ENCODE results near the gene TMEM18. TPM values are rescaled to one million over a fixed set of nuclear protein-coding genes. Genes with fewer than 3 reads are reported as not detected.

Gene TMEM18
- total and polyA plus RNA-seq, 9 of the 15 experiments (the other 6 are each of a cell fraction or from before 2014, with no cell fraction given) = 12.8 to 55.9 (median 21.8) TPM

DNA sequence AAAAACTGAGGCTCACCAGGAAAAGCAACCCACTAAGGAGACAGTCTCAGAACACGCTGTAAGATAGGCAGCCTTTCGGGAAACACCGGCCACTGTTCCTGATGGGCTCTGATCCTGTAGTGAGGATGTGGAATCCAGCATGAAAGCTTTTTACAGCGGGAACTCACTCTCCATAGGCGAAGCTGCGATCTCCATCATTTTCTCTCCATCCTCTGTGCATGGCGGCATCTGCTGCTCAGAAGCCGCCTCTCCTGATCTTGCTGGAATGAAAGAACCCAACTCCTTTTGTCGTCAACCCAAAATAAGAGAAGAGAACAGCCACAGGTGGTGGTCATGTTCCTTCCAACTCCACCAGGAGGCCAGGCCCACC lies 49.9 kb downstream of the TMEM18 start (continued):
- TF ChIP-seq, protein P1, sequence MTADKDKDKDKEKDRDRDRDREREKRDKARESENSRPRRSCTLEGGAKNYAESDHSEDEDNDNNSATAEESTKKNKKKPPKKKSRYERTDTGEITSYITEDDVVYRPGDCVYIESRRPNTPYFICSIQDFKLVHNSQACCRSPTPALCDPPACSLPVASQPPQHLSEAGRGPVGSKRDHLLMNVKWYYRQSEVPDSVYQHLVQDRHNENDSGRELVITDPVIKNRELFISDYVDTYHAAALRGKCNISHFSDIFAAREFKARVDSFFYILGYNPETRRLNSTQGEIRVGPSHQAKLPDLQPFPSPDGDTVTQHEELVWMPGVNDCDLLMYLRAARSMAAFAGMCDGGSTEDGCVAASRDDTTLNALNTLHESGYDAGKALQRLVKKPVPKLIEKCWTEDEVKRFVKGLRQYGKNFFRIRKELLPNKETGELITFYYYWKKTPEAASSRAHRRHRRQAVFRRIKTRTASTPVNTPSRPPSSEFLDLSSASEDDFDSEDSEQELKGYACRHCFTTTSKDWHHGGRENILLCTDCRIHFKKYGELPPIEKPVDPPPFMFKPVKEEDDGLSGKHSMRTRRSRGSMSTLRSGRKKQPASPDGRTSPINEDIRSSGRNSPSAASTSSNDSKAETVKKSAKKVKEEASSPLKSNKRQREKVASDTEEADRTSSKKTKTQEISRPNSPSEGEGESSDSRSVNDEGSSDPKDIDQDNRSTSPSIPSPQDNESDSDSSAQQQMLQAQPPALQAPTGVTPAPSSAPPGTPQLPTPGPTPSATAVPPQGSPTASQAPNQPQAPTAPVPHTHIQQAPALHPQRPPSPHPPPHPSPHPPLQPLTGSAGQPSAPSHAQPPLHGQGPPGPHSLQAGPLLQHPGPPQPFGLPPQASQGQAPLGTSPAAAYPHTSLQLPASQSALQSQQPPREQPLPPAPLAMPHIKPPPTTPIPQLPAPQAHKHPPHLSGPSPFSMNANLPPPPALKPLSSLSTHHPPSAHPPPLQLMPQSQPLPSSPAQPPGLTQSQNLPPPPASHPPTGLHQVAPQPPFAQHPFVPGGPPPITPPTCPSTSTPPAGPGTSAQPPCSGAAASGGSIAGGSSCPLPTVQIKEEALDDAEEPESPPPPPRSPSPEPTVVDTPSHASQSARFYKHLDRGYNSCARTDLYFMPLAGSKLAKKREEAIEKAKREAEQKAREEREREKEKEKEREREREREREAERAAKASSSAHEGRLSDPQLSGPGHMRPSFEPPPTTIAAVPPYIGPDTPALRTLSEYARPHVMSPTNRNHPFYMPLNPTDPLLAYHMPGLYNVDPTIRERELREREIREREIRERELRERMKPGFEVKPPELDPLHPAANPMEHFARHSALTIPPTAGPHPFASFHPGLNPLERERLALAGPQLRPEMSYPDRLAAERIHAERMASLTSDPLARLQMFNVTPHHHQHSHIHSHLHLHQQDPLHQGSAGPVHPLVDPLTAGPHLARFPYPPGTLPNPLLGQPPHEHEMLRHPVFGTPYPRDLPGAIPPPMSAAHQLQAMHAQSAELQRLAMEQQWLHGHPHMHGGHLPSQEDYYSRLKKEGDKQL (CRISPR knock-in tag; IDR thresholded peaks at IDR 0.05; ENCODE audit: borderline replicate concordance) = no peak
- TF ChIP-seq EGR1 (conservative IDR thresholded peaks at IDR 0.05) = no peak
- no peak for TF ChIP-seq IRF1 (CRISPR knock-in tag; IDR thresholded peaks at IDR 0.05; ENCODE audit: borderline replicate concordance)
- no peak for TF ChIP-seq KLF16 (IDR thresholded peaks at IDR 0.05)
- no peak for TF ChIP-seq ASH1L (IDR thresholded peaks at IDR 0.05; ENCODE audit: borderline replicate concordance, low read depth, partially characterized antibody)
- TF ChIP-seq SIX5 (IDR thresholded peaks at IDR 0.05; ENCODE audit: borderline replicate concordance in 1 of 2, insufficient read depth in 1 of 2, low read depth in 1 of 2, low read length in 2 of 2) = no peak
- no peak for TF ChIP-seq TCF7 (IDR thresholded peaks at IDR 0.05; ENCODE audit: borderline replicate concordance)
- TF ChIP-seq MCM2 (IDR thresholded peaks at IDR 0.05; ENCODE audit: low read depth) = no peak
- no peak for TF ChIP-seq POLR2G (IDR thresholded peaks at IDR 0.05; ENCODE audit: low read depth, low read length)
- no peak for TF ChIP-seq XRCC4 (IDR thresholded peaks at IDR 0.05; ENCODE audit: extremely low read depth, insufficient read depth, insufficient read length)

Data from K562 (cell line).